Fibroblast of pulmonary artery (primary cell): Measurements from ENCODE around the gene DNAH12.
A peak's percentile ranks its signal among the peaks of the same experiment; 100 is the strongest.

Experiments used
- DNase-seq: peaks from one replicate; pipeline ENCODE4 v3.0.0-alpha.2; 2010; ENCODE audit warnings: low read depth
- H3K4me3 ChIP-seq: replicated peaks from 2 replicates; pipeline ENCODE4 v1.5.1; 2011; ENCODE audit warnings: low read depth, mild to moderate bottlenecking, control low read depth, low read length, moderate library complexity
- CTCF ChIP-seq: IDR thresholded peaks from 2 replicates; pipeline ENCODE4 v1.5.1; 2011; ENCODE audit warnings: mild to moderate bottlenecking, control low read depth, low read length, inconsistent platforms; ENCODE audit errors: missing control alignments

The DNAH12 gene

GRCh38 chr3:57577801-57578200, 33.7 kb upstream of the DNAH12 start:
- no peak for TF ChIP-seq CTCF
- no peak overlapping the region for H3K4me3 ChIP-seq
- no peak for DNase-seq

- no peak overlapping the region for H3K4me3 ChIP-seq
- TF ChIP-seq CTCF: no peak
- DNase-seq: no peak
Measured at GRCh38 chr3:57575966-57576626, 32.0 kb upstream of the DNAH12 start.

- no peak overlapping the region for H3K4me3 ChIP-seq
- no peak for DNase-seq
- no peak for TF ChIP-seq CTCF
Measured at GRCh38 chr3:57572096-57572495, 28.0 kb upstream of the DNAH12 start.

- no peak for TF ChIP-seq CTCF
- H3K4me3 ChIP-seq: no peak overlapping the region
- DNase-seq: no peak
Measured at GRCh38 chr3:57570878-57571277, 26.7 kb upstream of the DNAH12 start.

- no peak for TF ChIP-seq CTCF
- H3K4me3 ChIP-seq: no peak overlapping the region
- no peak for DNase-seq
Measured at GRCh38 chr3:57569859-57570450, 25.8 kb upstream of the DNAH12 start.

GRCh38 chr3:57559526-57559925, 15.4 kb upstream of the DNAH12 start:
- no peak overlapping the region for H3K4me3 ChIP-seq
- TF ChIP-seq CTCF: no peak

GRCh38 chr3:57557085-57557537, 13.0 kb upstream of the DNAH12 start:
- TF ChIP-seq CTCF: no peak
- peak; percentile 46 for DNase-seq
- peak overlapping the region; percentile 86 for H3K4me3 ChIP-seq

More at GRCh38 chr3:57559526-57559925, 15.4 kb upstream of the DNAH12 start:
- peak; percentile 46 for DNase-seq
